Hematopoietic multipotent progenitor cell treated with erythropoietin and hydrocortisone succinate and interleukin-3 and kit ligand, for 15 days (in vitro differentiated cells): ENCODE results near the gene GPR173.

Experiments used
- DNase-seq: peaks from one replicate; pipeline ENCODE4 v3.0.0-alpha.2; 2015; ENCODE audit warnings: low spot score

The GPR173 gene

GRCh38 chrX:53071604-53072417 is 23.2 kb downstream of the GPR173 start:
- peak; percentile 74 for DNase-seq

GRCh38 chrX:53072418-53073114 is 24.0 kb downstream of the GPR173 start:
- DNase-seq, result no peak

- no peak for DNase-seq
Measured at GRCh38 chrX:53073115-53073586, 24.6 kb downstream of the GPR173 start.

GRCh38 chrX:53075011-53075410 is 26.4 kb downstream of the GPR173 start:
- no peak for DNase-seq

GRCh38 chrX:53076671-53077070 is 28.1 kb downstream of the GPR173 start:
- DNase-seq, result no peak

- DNase-seq, result no peak
Measured at GRCh38 chrX:53077207-53078197, 28.9 kb downstream of the GPR173 start.

- no peak for DNase-seq
Measured at GRCh38 chrX:53078943-53079342, 30.4 kb downstream of the GPR173 start.

- no peak for DNase-seq
Measured at GRCh38 chrX:53080628-53081580, 32.3 kb downstream of the GPR173 start.

GRCh38 chrX:53081925-53082772 is 33.6 kb downstream of the GPR173 start, which contains the start of gene TSPYL2:
TSS of gene TSPYL2 (plus strand) at chrX:53082367. CDS start at chrX:53082499, 132 bp downstream.
- peak; percentile 80 for DNase-seq

- DNase-seq, result no peak
Measured at GRCh38 chrX:53082773-53083616, 34.4 kb downstream of the GPR173 start.

GRCh38 chrX:53084043-53084570 is 35.5 kb downstream of the GPR173 start:
- DNase-seq, result no peak

- no peak for DNase-seq
Measured at GRCh38 chrX:53084863-53085262, 36.3 kb downstream of the GPR173 start.

GRCh38 chrX:53085661-53086229 is 37.2 kb downstream of the GPR173 start:
- no peak for DNase-seq

GRCh38 chrX:53086464-53086863 is 37.9 kb downstream of the GPR173 start:
- no peak for DNase-seq

GRCh38 chrX:53087388-53087831 is 38.8 kb downstream of the GPR173 start:
- no peak for DNase-seq

- DNase-seq, result no peak
Measured at GRCh38 chrX:53088136-53088974, 39.8 kb downstream of the GPR173 start.

- peak; percentile 59 for DNase-seq
Measured at GRCh38 chrX:53089224-53089842, 40.7 kb downstream of the GPR173 start.
